ENCODE measurements around the gene ABCA10. TPM values are rescaled to one million over a fixed set of nuclear protein-coding genes. Genes with fewer than 3 reads are reported as not detected.

Gene ABCA10
- total and polyA plus RNA-seq, 2 of the 13 experiments (the other 11 are each of a cell fraction or from before 2014, with no cell fraction given): 0.02 to 0.08 TPM

- TF ChIP-seq TRIM22 (IDR thresholded peaks at IDR 0.05) (no peak), ZFP36L2 (CRISPR knock-in tag; IDR thresholded peaks at IDR 0.05) (no peak), ZNF550 (CRISPR knock-in tag; IDR thresholded peaks at IDR 0.05; ENCODE audit: borderline replicate concordance) (no peak)
Measured at GRCh38 chr17:69267219-69267618, 38.6 kb upstream of the ABCA10 start (continued).

- Histone ChIP-seq H3K4me1 (ENCODE audit: insufficient read depth, low read length) (peaks cover 29% of the 10 kb centered on the region), H3K27me3 (ENCODE audit: control insufficient read depth in 1 of 2, insufficient read depth in 2 of 2, low read length in 2 of 2) (no peaks in the 10 kb centered on the region), H3K27ac (ENCODE audit: extremely low read length, insufficient read depth, low read length) (no peak overlapping the region), H3K36me3 (replicated peaks in 1 of 2; ENCODE audit: control insufficient read depth in 1 of 2, insufficient read depth in 2 of 2, low read length in 2 of 2) (no peaks in the 10 kb centered on the region), H4K20me1 (ENCODE audit: insufficient read depth, low read length) (no peaks in the 10 kb centered on the region), H3K4me3 (replicated peaks in 1 of 3; ENCODE audit: insufficient read depth in 1 of 3, low read depth in 2 of 3, low read length in 3 of 3) (no peak overlapping the region), H2AFZ (ENCODE audit: low read length) (no peak overlapping the region), H3K4me2 (ENCODE audit: low read depth, low read length) (no peak overlapping the region), H3K79me2 (ENCODE audit: insufficient read depth, low read length) (no peaks in the 10 kb centered on the region), H3K9ac (ENCODE audit: insufficient read depth, low read depth, low read length) (no peak overlapping the region), H3K9me3 (ENCODE audit: low read length) (no peaks in the 10 kb centered on the region)
- in situ Hi-C loops (cut with HindIII; ENCODE audit: extremely low pct_ligation_motif_present, low pct_unique_long_range_greater_than_20kb) (no loop called here), intact Hi-C loops (cut with micrococcal nuclease; ENCODE audit: unreplicated experiment) (no loop called here)
- ATAC-seq (no peak), DNase-seq (ENCODE audit: low spot score) (no peak), FAIRE-seq (no peak)
- CTCF ChIA-PET (ENCODE audit: low intra/inter-chr PET ratio, low total read pairs): no interaction called here
- POLR2A ChIA-PET: no interaction called here
- BruUV-seq (replicated peaks): no TSS peak
- 89% methylated on average over 1 of the region's 1 CpG for WGBS (ENCODE audit: low lambda C conversion rate)
- TF ChIP-seq ZNF24 (IDR thresholded peaks at IDR 0.05) (no peak), ATF7-NPFF (CRISPR knock-in tag; IDR thresholded peaks at IDR 0.05; ENCODE audit: low read depth) (no peak), SNAPC4 (CRISPR knock-in tag; IDR thresholded peaks at IDR 0.05) (no peak), SP5 (CRISPR knock-in tag; IDR thresholded peaks at IDR 0.05; ENCODE audit: borderline replicate concordance, low read depth) (no peak), KLF13 (CRISPR knock-in tag; IDR thresholded peaks at IDR 0.05) (no peak)
- TF ChIP-seq, protein P1, sequence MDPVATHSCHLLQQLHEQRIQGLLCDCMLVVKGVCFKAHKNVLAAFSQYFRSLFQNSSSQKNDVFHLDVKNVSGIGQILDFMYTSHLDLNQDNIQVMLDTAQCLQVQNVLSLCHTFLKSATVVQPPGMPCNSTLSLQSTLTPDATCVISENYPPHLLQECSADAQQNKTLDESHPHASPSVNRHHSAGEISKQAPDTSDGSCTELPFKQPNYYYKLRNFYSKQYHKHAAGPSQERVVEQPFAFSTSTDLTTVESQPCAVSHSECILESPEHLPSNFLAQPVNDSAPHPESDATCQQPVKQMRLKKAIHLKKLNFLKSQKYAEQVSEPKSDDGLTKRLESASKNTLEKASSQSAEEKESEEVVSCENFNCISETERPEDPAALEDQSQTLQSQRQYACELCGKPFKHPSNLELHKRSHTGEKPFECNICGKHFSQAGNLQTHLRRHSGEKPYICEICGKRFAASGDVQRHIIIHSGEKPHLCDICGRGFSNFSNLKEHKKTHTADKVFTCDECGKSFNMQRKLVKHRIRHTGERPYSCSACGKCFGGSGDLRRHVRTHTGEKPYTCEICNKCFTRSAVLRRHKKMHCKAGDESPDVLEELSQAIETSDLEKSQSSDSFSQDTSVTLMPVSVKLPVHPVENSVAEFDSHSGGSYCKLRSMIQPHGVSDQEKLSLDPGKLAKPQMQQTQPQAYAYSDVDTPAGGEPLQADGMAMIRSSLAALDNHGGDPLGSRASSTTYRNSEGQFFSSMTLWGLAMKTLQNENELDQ (CRISPR knock-in tag; IDR thresholded peaks at IDR 0.05; ENCODE audit: borderline replicate concordance): no peak
- TF ChIP-seq, protein P2, sequence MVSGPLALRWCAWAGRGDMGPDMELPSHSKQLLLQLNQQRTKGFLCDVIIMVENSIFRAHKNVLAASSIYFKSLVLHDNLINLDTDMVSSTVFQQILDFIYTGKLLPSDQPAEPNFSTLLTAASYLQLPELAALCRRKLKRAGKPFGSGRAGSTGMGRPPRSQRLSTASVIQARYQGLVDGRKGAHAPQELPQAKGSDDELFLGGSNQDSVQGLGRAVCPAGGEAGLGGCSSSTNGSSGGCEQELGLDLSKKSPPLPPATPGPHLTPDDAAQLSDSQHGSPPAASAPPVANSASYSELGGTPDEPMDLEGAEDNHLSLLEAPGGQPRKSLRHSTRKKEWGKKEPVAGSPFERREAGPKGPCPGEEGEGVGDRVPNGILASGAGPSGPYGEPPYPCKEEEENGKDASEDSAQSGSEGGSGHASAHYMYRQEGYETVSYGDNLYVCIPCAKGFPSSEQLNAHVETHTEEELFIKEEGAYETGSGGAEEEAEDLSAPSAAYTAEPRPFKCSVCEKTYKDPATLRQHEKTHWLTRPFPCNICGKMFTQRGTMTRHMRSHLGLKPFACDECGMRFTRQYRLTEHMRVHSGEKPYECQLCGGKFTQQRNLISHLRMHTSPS (CRISPR knock-in tag; IDR thresholded peaks at IDR 0.05; ENCODE audit: low read depth): no peak
Measured at GRCh38 chr17:69265873-69266272, 37.2 kb upstream of the ABCA10 start.
